ENCODE measurements around the gene CHRND. TPM values are rescaled to one million over a fixed set of nuclear protein-coding genes. Genes with fewer than 3 reads are reported as not detected.

CHRND gene
- polyA plus RNA-seq, 1 donor (not counting 4 experiments of a cell fraction or from before 2014, with no cell fraction given), result not detected

DNA sequence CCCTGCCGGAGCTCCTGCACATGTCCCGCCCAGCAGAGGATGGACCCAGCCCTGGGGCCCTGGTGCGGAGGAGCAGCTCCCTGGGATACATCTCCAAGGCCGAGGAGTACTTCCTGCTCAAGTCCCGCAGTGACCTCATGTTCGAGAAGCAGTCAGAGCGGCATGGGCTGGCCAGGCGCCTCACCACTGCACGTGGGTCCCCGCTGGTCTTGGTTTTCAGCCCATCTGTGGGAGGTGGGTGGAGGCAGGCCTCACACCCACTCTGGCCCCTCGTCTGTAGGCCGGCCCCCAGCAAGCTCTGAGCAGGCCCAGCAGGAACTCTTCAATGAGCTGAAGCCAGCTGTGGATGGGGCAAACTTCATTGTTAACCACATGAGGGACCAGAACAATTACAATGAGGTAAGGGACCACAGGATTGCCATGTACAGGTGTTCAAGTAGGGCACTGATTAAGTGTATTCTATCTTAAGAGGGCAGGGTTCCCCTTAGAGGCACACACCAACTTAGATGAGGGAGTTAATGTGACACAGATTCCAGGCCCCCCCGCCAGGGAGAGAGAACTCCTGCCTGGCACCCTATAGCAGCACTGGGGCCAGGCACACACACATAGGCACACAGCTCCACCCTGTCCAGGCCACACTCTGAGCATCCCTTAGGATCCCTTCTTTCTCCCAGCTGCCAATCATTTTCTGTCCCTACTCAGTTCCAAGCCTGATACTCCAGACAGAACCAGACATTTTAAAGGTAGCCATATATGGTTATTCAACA lies 8.2 kb downstream of the CHRND start:
- no peaks in the 10 kb centered on the region for H3K9me1 ChIP-seq (ENCODE audit: control insufficient read depth, extremely low read depth, insufficient read depth, low read length)
- no peak overlapping the region for H3K27ac ChIP-seq (ENCODE audit: control insufficient read depth, insufficient read depth, low read length)
- H3K9me3 ChIP-seq (ENCODE audit: control insufficient read depth, low read depth, low read length), result no peaks in the 10 kb centered on the region
- no peak for TF ChIP-seq CTCF (optimal IDR thresholded peaks at IDR 0.05 in 1 of 3, IDR thresholded peaks at IDR 0.05 in 1 of 3, conservative IDR thresholded peaks at IDR 0.05 in 1 of 3; ENCODE audit: extremely low read depth in 1 of 3, insufficient read depth in 2 of 3, low read length in 3 of 3)
- H3K4me3 ChIP-seq (ENCODE audit: control insufficient read depth in 2 of 3, extremely low read depth in 1 of 3, insufficient read depth in 2 of 3, low read depth in 1 of 3, low read length in 3 of 3), result no peak overlapping the region
- H3K27me3 ChIP-seq (ENCODE audit: control insufficient read depth, extremely low read depth, insufficient read depth, low read length), result no peaks in the 10 kb centered on the region
- FAIRE-seq, result no peak
- no peaks in the 10 kb centered on the region for H4K20me1 ChIP-seq (ENCODE audit: control insufficient read depth, extremely low read depth, insufficient read depth, low read length)
- dilution Hi-C loops (cut with MboI; ENCODE audit: extremely low pct_ligation_motif_present, low sequenced_read_pairs), result no loop called here
- H3K79me2 ChIP-seq (ENCODE audit: control insufficient read depth, insufficient read depth, low read length), result no peaks in the 10 kb centered on the region
- DNase-seq (ENCODE audit: low read depth, low spot score), result no peak
- H2AFZ ChIP-seq (ENCODE audit: control insufficient read depth, low read length), result no peak overlapping the region
- no peak overlapping the region for H3K9ac ChIP-seq (ENCODE audit: control insufficient read depth, extremely low read depth, insufficient read depth, low read length)
- H3K4me1 ChIP-seq (ENCODE audit: control insufficient read depth, extremely low read depth, insufficient read depth, low read length), result peaks cover under 1% of the 10 kb centered on the region
- no peaks in the 10 kb centered on the region for H3K36me3 ChIP-seq (ENCODE audit: control insufficient read depth in 2 of 2, extremely low read depth in 1 of 2, insufficient read depth in 2 of 2, low read length in 2 of 2)
- no peak overlapping the region for H3K4me2 ChIP-seq (ENCODE audit: control insufficient read depth, extremely low read depth, insufficient read depth, low read depth, low read length)

DNA sequence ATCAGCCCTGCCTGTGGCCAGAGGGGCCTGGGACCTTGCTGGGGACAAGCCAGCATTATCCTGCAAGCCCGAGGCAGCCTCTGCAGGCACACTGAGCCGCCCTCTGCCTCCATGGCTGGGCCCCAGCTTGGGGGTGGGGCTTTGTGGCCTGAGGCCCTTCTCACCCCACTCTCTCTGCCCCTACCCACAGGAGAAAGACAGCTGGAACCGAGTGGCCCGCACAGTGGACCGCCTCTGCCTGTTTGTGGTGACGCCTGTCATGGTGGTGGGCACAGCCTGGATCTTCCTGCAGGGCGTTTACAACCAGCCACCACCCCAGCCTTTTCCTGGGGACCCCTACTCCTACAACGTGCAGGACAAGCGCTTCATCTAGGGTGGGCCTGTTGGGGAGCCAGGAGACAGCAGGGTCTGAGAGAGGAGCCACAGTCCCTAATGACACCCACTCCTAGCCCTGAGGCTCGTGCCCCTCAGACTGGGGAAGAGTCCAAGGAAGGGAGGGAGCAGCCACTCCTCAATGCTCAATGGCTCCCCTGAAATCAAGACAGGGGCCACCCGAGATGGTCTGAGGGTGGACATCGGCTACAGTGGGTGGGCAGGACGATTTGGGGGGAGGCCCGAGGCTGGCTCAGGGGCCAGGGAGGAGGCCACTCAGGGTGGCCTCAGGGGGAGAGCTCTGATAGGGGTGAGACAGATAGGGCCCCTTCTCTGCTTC lies 9.1 kb downstream of the CHRND start:
- Histone ChIP-seq H3K27me3 (ENCODE audit: control insufficient read depth, extremely low read depth, insufficient read depth, low read length) (no peaks in the 10 kb centered on the region), H4K20me1 (ENCODE audit: control insufficient read depth, extremely low read depth, insufficient read depth, low read length) (no peaks in the 10 kb centered on the region), H3K9ac (ENCODE audit: control insufficient read depth, extremely low read depth, insufficient read depth, low read length) (no peak overlapping the region), H3K36me3 (ENCODE audit: control insufficient read depth in 2 of 2, extremely low read depth in 1 of 2, insufficient read depth in 2 of 2, low read length in 2 of 2) (no peaks in the 10 kb centered on the region), H3K9me3 (ENCODE audit: control insufficient read depth, low read depth, low read length) (no peaks in the 10 kb centered on the region), H3K4me2 (ENCODE audit: control insufficient read depth, extremely low read depth, insufficient read depth, low read depth, low read length) (no peak overlapping the region), H3K27ac (ENCODE audit: control insufficient read depth, insufficient read depth, low read length) (no peak overlapping the region), H3K4me3 (ENCODE audit: control insufficient read depth in 2 of 3, extremely low read depth in 1 of 3, insufficient read depth in 2 of 3, low read depth in 1 of 3, low read length in 3 of 3) (no peak overlapping the region), H2AFZ (ENCODE audit: control insufficient read depth, low read length) (no peak overlapping the region), H3K9me1 (ENCODE audit: control insufficient read depth, extremely low read depth, insufficient read depth, low read length) (no peaks in the 10 kb centered on the region), H3K4me1 (ENCODE audit: control insufficient read depth, extremely low read depth, insufficient read depth, low read length) (peaks cover 3% of the 10 kb centered on the region), H3K79me2 (ENCODE audit: control insufficient read depth, insufficient read depth, low read length) (no peaks in the 10 kb centered on the region)
- TF ChIP-seq EZH2 (IDR thresholded peaks at IDR 0.05; ENCODE audit: low read length) (no peak), CTCF (optimal IDR thresholded peaks at IDR 0.05 in 1 of 3, IDR thresholded peaks at IDR 0.05 in 1 of 3, conservative IDR thresholded peaks at IDR 0.05 in 1 of 3; ENCODE audit: extremely low read depth in 1 of 3, insufficient read depth in 2 of 3, low read length in 3 of 3) (no peak)
- no peak for FAIRE-seq
- dilution Hi-C loops (cut with MboI; ENCODE audit: extremely low pct_ligation_motif_present, low sequenced_read_pairs), result no loop called here
- no peak for DNase-seq (ENCODE audit: low read depth, low spot score)

All from keratinocyte (primary cell).